Measurements from ENCODE around the gene DYNAP.

DNA sequence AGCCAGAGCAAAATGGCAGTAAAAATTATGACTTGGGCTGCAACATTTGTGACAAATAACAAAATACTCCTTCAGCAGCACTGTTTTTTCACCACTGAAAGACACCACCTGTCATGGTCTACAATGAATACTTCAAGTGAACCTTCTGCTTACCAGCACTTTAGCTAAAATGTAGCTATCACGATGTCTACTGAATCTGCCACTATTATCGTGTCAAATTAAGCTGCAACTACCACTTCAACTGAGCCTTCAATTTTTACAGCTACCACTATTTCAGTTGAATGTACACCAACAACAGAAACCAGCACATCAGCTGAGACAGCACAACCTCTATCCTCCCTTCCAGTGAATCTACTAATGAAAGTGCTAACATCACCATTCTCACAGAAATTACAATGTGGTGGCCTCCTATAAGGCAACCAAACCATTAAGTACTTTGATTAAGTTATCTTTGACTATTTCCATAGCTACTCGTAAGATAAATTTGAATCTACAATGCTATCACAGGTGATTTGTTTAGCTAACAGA lies 10.8 kb upstream of the DYNAP start:
- no peak for TF ChIP-seq L3MBTL2 (conservative IDR thresholded peaks at IDR 0.05)
- TF ChIP-seq, protein P1, sequence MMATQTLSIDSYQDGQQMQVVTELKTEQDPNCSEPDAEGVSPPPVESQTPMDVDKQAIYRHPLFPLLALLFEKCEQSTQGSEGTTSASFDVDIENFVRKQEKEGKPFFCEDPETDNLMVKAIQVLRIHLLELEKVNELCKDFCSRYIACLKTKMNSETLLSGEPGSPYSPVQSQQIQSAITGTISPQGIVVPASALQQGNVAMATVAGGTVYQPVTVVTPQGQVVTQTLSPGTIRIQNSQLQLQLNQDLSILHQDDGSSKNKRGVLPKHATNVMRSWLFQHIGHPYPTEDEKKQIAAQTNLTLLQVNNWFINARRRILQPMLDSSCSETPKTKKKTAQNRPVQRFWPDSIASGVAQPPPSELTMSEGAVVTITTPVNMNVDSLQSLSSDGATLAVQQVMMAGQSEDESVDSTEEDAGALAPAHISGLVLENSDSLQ (IDR thresholded peaks at IDR 0.05) = no peak
- TF ChIP-seq FOXM1 (IDR thresholded peaks at IDR 0.05; ENCODE audit: borderline replicate concordance) = no peak
- TF ChIP-seq BHLHE40 (IDR thresholded peaks at IDR 0.05; ENCODE audit: borderline replicate concordance) = no peak
- TF ChIP-seq SP1 (IDR thresholded peaks at IDR 0.05) = no peak
- TF ChIP-seq ELF4 (IDR thresholded peaks at IDR 0.05) = no peak
- TF ChIP-seq TARDBP (IDR thresholded peaks at IDR 0.05) = no peak
- no peak for TF ChIP-seq HDGF (IDR thresholded peaks at IDR 0.05; ENCODE audit: borderline replicate concordance)
- TF ChIP-seq FOXA1 (IDR thresholded peaks at IDR 0.05) = no peak
- no peak for TF ChIP-seq SUZ12 (IDR thresholded peaks at IDR 0.05)
- TF ChIP-seq FOXK2 (IDR thresholded peaks at IDR 0.05) = no peak
